Stimulated activated CD4-positive, alpha-beta T cell treated with anti-CD3 and anti-CD28 coated beads, Interleukin-1b, Interleukin-23, amount 100 ng/mL, for 4 hours (primary cell): ENCODE data around the gene CALU.

Source experiments
- DNase-seq, 2 donors: peaks; one replicate each; pipeline ENCODE4 v3.0.0-alpha.2; 2020; ENCODE audit warnings: low read depth in 2 of 2

Gene CALU

DNA sequence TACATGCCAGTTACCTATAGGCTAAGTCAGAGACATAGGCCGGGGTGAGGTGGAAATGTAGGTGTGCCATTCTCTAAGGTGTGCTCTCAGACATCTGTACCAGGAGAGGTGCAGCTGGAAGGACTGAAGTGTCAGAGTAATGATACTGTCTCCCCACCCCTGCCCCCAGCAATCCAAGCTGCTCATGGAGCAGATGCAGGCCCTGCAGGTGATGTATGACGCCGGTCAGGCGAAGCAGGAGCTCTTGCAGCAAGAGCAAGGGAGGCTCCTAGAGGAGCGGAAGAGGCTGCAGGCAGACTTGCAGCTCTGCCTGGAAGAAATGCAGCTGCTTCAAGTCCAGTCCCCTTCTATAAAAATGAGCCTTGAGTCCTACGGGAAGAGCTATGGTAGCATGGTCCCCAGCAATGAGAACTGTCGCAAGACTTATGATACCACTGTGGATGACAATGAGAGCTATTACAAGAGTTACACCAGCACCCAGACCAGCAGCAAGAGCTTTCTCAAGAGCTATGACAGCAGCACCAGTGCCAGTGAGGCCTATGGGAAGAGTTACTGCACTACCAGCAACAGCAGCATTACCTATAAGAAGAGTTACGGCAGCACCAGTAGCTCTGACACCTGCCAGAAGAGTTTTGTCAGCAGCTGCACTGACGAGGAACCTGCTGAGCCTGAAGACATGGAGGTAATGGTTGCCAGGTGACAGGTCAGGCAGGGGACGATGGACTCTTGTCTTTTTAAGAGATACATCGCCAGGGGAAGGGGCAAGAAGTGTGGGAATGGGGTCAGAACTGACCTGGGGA is 72.7 kb downstream of the CALU start:
- DNase-seq = no peak

DNA sequence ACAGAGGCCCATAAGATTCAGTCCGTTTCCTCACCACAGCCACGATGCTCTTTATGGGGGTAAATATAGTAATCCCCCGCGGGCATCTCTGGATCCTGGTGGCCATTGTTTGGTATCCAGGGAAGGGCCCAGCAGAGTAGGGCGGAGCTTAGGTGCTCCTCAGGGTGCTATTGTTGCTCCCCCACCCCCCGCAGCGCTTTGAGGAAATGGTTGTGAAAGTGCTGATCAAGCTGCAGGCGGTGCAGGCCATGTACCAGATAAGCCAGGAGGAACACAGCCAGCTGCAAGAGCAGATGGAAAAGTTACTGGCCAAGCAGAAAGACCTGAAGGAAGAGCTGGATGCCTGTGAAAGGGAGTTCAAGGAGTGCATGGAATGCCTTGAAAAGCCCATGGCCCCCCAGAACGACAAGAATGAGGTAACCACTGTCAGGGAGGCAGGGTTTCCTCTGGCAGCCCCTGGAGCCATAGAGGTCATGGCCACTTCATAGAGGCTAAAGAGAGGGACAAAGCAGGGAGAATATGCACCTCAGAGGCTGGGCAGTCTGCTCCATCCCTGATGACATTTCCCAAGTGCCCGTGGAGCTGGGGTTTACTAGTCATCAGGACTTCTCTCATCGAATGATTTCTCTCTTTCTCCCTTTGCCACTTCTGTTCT is 73.5 kb downstream of the CALU start:
- DNase-seq = no peak

DNA sequence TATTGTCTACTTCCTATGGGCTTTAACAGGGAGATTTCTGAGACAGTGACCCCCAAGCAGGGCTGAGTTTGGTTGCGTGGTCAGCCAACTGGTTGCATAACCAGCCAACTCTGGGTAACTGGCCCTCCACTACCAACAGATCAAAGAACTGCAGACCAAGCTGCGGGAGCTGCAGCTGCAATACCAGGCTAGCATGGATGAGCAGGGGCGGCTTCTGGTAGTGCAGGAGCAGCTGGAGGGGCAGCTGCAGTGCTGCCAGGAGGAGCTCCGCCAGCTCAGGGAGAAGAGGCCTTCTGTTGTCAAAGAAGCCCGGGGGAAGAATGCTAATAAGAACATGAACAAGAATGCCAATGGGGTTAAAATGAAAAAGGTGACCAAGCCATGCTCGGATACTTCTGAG is 75.3 kb downstream of the CALU start:
- no peak for DNase-seq

DNA sequence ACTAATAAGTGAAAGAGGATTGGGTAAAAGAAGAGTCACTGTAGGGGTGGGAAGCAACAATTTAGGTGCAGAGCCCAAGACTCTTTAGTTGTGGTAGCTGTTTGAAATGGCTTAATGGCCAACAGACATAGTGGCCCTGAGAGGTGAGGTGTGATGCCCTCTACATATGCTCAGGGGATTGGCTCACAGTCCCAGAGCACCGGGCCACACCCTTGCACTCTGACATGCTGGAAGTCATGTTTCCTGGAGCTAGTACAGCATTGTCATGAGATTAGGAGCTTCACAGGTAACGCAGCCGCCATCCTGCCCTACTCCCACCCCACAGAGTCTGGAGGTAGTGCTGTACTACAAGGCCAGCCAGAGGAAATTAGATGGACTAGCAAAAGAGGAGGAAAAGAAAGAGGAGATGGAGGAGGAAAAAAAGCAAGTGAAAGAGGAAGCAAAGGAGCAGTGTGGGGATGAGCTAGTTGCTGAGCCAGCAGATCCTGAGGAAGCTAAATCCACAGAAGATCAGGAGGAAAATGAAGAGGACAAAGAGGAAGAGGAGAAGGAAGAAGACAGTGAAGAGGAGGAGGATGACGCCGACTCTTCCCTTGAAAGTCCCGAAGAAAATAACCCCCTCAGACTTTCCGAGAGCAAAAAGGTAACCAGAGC is 76.3 kb downstream of the CALU start:
- DNase-seq = no peak

DNA sequence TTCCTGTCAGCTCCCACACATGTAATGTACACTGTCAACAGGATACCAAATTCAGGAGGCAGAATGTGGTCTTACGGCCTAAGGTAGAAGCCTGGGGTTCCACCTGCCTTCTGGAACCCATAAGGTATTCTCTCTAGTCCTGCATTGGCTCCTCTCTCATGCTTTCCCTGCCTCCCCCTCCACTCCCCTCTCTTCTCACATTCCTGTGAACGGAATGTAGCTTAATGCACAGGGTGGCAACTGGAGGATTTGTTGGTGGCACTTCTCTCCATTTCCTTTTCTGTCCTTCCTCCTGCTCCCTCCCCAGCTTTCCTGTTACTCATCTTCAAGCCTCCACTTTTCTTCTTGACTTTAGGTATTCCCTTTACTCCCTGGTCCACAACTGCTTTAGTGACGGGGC is 79.5 kb downstream of the CALU start:
- DNase-seq = no peak
